B cell (primary cell): ENCODE data around the gene GPR179. TPM values are rescaled to one million over a fixed set of nuclear protein-coding genes. Genes with fewer than 3 reads are reported as not detected.

Source experiments
- ATAC-seq: fragments of 200-7000 bp; cut with Tn5 transposase; one replicate; pipeline ENCODE4 v1.10.0; 2021; ENCODE audit warnings: low read depth, mild to moderate bottlenecking, moderate number of reproducible peaks, moderate library complexity
- CTCF ChIA-PET: fragments of 350-600 bp; sonication (Branson Sonifier 250); formaldehyde crosslinking; loops from one replicate; lab custom pipeline; 2021; ENCODE audit warnings: antibody characterized with exemption, inconsistent platforms; lab: Charles Lee
- POLR2A ChIA-PET: fragments of 350-600 bp; sonication (Branson Sonifier 250); formaldehyde crosslinking; loops from one replicate; lab custom pipeline; 2021; ENCODE audit warnings: antibody characterized with exemption; lab: Charles Lee
- DNase-seq: peaks from one replicate; pipeline ENCODE4 v3.0.0; 2013
- H2AFZ ChIP-seq: 2 replicates; pipeline ENCODE4 v1.6.1; 2012; ENCODE audit warnings: mild to moderate bottlenecking, low read depth, low read length; ENCODE audit not compliant: insufficient read depth, poor library complexity, severe bottlenecking
- H3K27ac ChIP-seq, 2 donors: 1 replicate in 1 of 2; 2 replicates in 1 of 2; pipeline ENCODE4 v1.5.1; 2012 to 2013; ENCODE audit warnings: low read length in 2 of 2, mild to moderate bottlenecking in 2 of 2, moderate library complexity in 1 of 2
- H3K27me3 ChIP-seq, 4 experiments: fragments of 200-600 bp in 1 of 4; sonication (generic) in 1 of 4; replicated peaks in 1 of 4; 1 replicate in 2 of 4; 2 replicates in 2 of 4; pipeline versions ENCODE4 v1.6.1 to v1.7.0; 2013 to 2016; ENCODE audit warnings: low read length in 3 of 4, mild to moderate bottlenecking in 2 of 4, mixed read lengths in 1 of 4, moderate library complexity in 1 of 4; ENCODE audit not compliant: insufficient read depth in 4 of 4, control insufficient read depth in 3 of 4; ENCODE audit errors: control extremely low read depth in 1 of 4
- H3K36me3 ChIP-seq, 2 experiments: replicated peaks in 1 of 2; 1 replicate in 1 of 2; 2 replicates in 1 of 2; pipeline versions ENCODE4 v1.6.1 to v1.7.1; 2013; ENCODE audit warnings: low read length in 1 of 2; ENCODE audit not compliant: insufficient read depth in 2 of 2, control insufficient read depth in 1 of 2; ENCODE audit errors: control extremely low read depth in 1 of 2, extremely low read depth in 1 of 2
- H3K4me1 ChIP-seq, 2 donors: fragments of 200-600 bp in 1 of 2; sonication (generic) in 1 of 2; 1 replicate in 1 of 2; 2 replicates in 1 of 2; pipeline versions ENCODE4 v1.5.1 to v1.6.1; 2013 to 2017; ENCODE audit warnings: low read length in 2 of 2; ENCODE audit not compliant: control insufficient read depth in 2 of 2, insufficient read depth in 2 of 2
- H3K4me2 ChIP-seq: replicated peaks from 2 replicates; pipeline ENCODE3; 2012; ENCODE audit warnings: mild to moderate bottlenecking, low read depth, low read length; ENCODE audit not compliant: poor library complexity, severe bottlenecking
- H3K4me3 ChIP-seq, 5 experiments: fragments of 200-600 bp in 1 of 5; sonication (generic) in 1 of 5; 1 replicate in 3 of 5; 2 replicates in 2 of 5; pipeline versions ENCODE4 v1.5.1 to v1.7.0; 2011 to 2016; ENCODE audit warnings: low read length in 4 of 5, mild to moderate bottlenecking in 4 of 5, low read depth in 2 of 5, control low read depth in 1 of 5, moderate library complexity in 1 of 5; ENCODE audit not compliant: insufficient read depth in 1 of 5; ENCODE audit errors: control extremely low read depth in 1 of 5, extremely low read depth in 1 of 5
- H3K79me2 ChIP-seq: fragments of 200-600 bp; sonication (generic); one replicate; pipeline ENCODE4 v1.6.0; 2016; ENCODE audit warnings: low read length; ENCODE audit not compliant: control insufficient read depth, insufficient read depth
- H3K9ac ChIP-seq: fragments of 200-600 bp; sonication (generic); 2 replicates; pipeline ENCODE4 v1.6.1; 2017; ENCODE audit warnings: mild to moderate bottlenecking, low read length, moderate library complexity
- H3K9me3 ChIP-seq, 3 donors: one replicate each; pipeline versions ENCODE4 v1.6.1 to v1.7.1; 2013; ENCODE audit warnings: low read length in 2 of 3; ENCODE audit not compliant: control insufficient read depth in 2 of 3, insufficient read depth in 1 of 3; ENCODE audit errors: control extremely low read depth in 1 of 3
- H4K20me1 ChIP-seq: 2 replicates; pipeline ENCODE4 v1.6.0; 2012; ENCODE audit warnings: mild to moderate bottlenecking, low read length; ENCODE audit not compliant: insufficient read depth, control insufficient read depth, poor library complexity, severe bottlenecking
- H3K27ac Mint-ChIP-seq: one replicate; pipeline ENCODE4 v1.8.0; 2021; ENCODE audit warnings: mixed read lengths
- H3K27me3 Mint-ChIP-seq: one replicate; pipeline ENCODE4 v1.8.0; 2021; ENCODE audit warnings: mixed read lengths
- H3K4me1 Mint-ChIP-seq: one replicate; pipeline ENCODE4 v1.8.0; 2021; ENCODE audit warnings: mixed read lengths
- H3K4me3 Mint-ChIP-seq: one replicate; pipeline ENCODE4 v1.8.0; 2021; ENCODE audit warnings: mixed read lengths
- H3K9me3 Mint-ChIP-seq: one replicate; pipeline ENCODE4 v1.8.0; 2022; ENCODE audit warnings: mixed read lengths; ENCODE audit not compliant: insufficient read depth
- EZH2 ChIP-seq: IDR thresholded peaks from 2 replicates; pipeline ENCODE4 v1.6.1; 2012; ENCODE audit warnings: borderline replicate concordance, low read depth, mild to moderate bottlenecking, moderate library complexity, low read length; ENCODE audit not compliant: insufficient read depth, poor library complexity, severe bottlenecking
- WGBS: methylation state at CpG from one replicate; pipeline ENCODE4 v1.1.5; 2013; ENCODE audit warnings: missing lambda C conversion rate; ENCODE audit not compliant: insufficient coverage; 5-methylcytosine and 5-hydroxymethylcytosine counted together
- intact Hi-C: fragments of 100-400 bp; cut with micrococcal nuclease; formaldehyde crosslinking; loops from one replicate; pipeline ENCODE4 v1.10.0; 2022
- polyA plus RNA-seq: library from polyadenylated mRNA; depleted of rRNA; stranded (reverse); fragments of >200 nt; gene quantifications from 2 replicates; pipeline ENCODE4 v1.2.3, GENCODE V29; 2012
- total RNA-seq, 2 donors: library from RNA; stranded (reverse); fragments of 120-200 nt in 1 of 2; gene quantifications; 1 replicate in 1 of 2; 2 replicates in 1 of 2; pipeline versions ENCODE4 v1.2.3 to v1.2.4, GENCODE V29; 2013 to 2022
- TF ChIP-seq, protein P1 (sequence below): fragments of 200-600 bp; IDR thresholded peaks from one replicate; pipeline ENCODE4 v1.8.0; 2022; ENCODE audit warnings: antibody characterized with exemption, mild to moderate bottlenecking

GPR179 gene
- total and polyA plus RNA-seq, 2 donors (not counting 1 experiment from before 2014, with no cell fraction given): 0.01 TPM; not detected in 1

DNA sequence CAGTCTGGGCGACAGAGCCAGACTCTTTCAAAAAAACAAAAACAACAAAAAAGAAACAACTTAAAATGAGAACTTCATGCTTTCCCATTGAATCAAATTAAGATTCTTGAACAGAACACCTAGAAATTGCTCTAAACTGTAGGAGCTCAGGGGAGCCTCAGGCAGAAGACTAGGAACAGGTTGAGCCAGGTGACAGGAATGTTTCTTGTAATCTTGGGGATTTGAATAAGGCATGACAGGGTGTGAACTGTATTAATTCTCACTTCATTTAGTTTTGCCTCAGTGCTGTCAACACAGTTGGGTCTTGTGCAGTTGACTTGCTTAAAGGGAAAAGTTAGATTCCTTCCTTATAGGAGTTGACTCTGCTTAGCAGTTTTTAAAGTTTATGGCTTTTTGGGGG lies 35.7 kb upstream of the GPR179 start:
- TF ChIP-seq, protein P1, sequence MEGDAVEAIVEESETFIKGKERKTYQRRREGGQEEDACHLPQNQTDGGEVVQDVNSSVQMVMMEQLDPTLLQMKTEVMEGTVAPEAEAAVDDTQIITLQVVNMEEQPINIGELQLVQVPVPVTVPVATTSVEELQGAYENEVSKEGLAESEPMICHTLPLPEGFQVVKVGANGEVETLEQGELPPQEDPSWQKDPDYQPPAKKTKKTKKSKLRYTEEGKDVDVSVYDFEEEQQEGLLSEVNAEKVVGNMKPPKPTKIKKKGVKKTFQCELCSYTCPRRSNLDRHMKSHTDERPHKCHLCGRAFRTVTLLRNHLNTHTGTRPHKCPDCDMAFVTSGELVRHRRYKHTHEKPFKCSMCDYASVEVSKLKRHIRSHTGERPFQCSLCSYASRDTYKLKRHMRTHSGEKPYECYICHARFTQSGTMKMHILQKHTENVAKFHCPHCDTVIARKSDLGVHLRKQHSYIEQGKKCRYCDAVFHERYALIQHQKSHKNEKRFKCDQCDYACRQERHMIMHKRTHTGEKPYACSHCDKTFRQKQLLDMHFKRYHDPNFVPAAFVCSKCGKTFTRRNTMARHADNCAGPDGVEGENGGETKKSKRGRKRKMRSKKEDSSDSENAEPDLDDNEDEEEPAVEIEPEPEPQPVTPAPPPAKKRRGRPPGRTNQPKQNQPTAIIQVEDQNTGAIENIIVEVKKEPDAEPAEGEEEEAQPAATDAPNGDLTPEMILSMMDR: no peak
- no peak for TF ChIP-seq EZH2
- Mint-ChIP-seq H3K9me3 (no peaks in the 10 kb centered on the region), H3K4me1 (peaks cover 9% of the 10 kb centered on the region), H3K27ac (no peak overlapping the region), H3K27me3 (no peaks in the 10 kb centered on the region), H3K4me3 (no peak overlapping the region)
- POLR2A ChIA-PET: no interaction called here
- H3K9ac ChIP-seq: no peak overlapping the region
- no peak overlapping the region for H3K27ac ChIP-seq
- peaks cover 0 to 10% of the 10 kb centered on the region in 2 experiments for H3K36me3 ChIP-seq
- intact Hi-C loops: no loop called here
- DNase-seq: no peak
- no peak for ATAC-seq
- H3K4me2 ChIP-seq: no peak overlapping the region
- no peak overlapping the region for H2AFZ ChIP-seq
- H3K4me3 ChIP-seq: no peak overlapping the region
- no peaks in the 10 kb centered on the region for H3K27me3 ChIP-seq
- no peaks in the 10 kb centered on the region for H4K20me1 ChIP-seq
- WGBS: 100% methylated on average over 1 of the region's 1 CpG
- H3K9me3 ChIP-seq: no peaks in the 10 kb centered on the region
- CTCF ChIA-PET: no interaction called here
- H3K4me1 ChIP-seq: peaks cover 4 to 5% of the 10 kb centered on the region in 2 donors
- H3K79me2 ChIP-seq: no peaks in the 10 kb centered on the region

GRCh38 chr17:38369124-38369886 lies 25.5 kb upstream of the GPR179 start:
- Histone ChIP-seq H4K20me1 (no peaks in the 10 kb centered on the region), H3K79me2 (no peaks in the 10 kb centered on the region), H3K9me3 (no peaks in the 10 kb centered on the region), H3K27me3 (no peaks in the 10 kb centered on the region), H3K27ac (no peak overlapping the region), H3K4me3 (no peak overlapping the region), H3K4me1 (no peaks in the 10 kb centered on the region), H3K36me3 (peaks cover 5 to 36% of the 10 kb centered on the region in 2 experiments), H2AFZ (no peak overlapping the region), H3K9ac (no peak overlapping the region), H3K4me2 (no peak overlapping the region)
- H3K9me3 Mint-ChIP-seq: no peaks in the 10 kb centered on the region
- no peak overlapping the region for H3K4me3 Mint-ChIP-seq
- 92% methylated on average over 2 of the region's 8 CpGs for WGBS
- ATAC-seq: no peak
- H3K4me1 Mint-ChIP-seq: no peaks in the 10 kb centered on the region
- POLR2A ChIA-PET: no interaction called here
- H3K27ac Mint-ChIP-seq: no peak overlapping the region
- TF ChIP-seq, protein P1: no peak
- no peak for TF ChIP-seq EZH2
- DNase-seq: no peak
- CTCF ChIA-PET: no interaction called here
- H3K27me3 Mint-ChIP-seq: no peaks in the 10 kb centered on the region
- intact Hi-C loops: no loop called here
